T-cell (primary cell): ENCODE data around the gene ADAMTSL1. TPM values are rescaled to one million over a fixed set of nuclear protein-coding genes. Genes with fewer than 3 reads are reported as not detected.

Experiments used
- ATAC-seq, 4 experiments: fragments of 200-7000 bp in 3 of 4; fragments of 150-1000 bp in 1 of 4; cut with Tn5 transposase; replicated peaks in 1 of 4; 1 replicate in 3 of 4; 2 replicates in 1 of 4; pipeline ENCODE4 v1.10.0; 2021; ENCODE audit warnings: moderate library complexity in 3 of 4, mild to moderate bottlenecking in 2 of 4, moderate number of reproducible peaks in 1 of 4
- CTCF ChIA-PET, 2 donors: fragments of 300-600 bp; sonication (Branson Sonifier 250); formaldehyde crosslinking; loops; one replicate each; lab custom pipeline; 2022; ENCODE audit warnings: antibody characterized with exemption in 2 of 2; lab: Charles Lee
- POLR2A ChIA-PET, 2 donors: fragments of 300-600 bp; sonication (Branson Sonifier 250); formaldehyde crosslinking; loops; one replicate each; lab custom pipeline; 2022; ENCODE audit warnings: antibody characterized with exemption in 2 of 2; lab: Charles Lee
- DNase-seq, 35 experiments: peaks; one replicate each; pipeline versions ENCODE4 v3.0.0 to v3.0.0-alpha.2; 2013 to 2023
- H3K27ac ChIP-seq: one replicate; pipeline ENCODE4 v1.5.1; 2013; ENCODE audit warnings: low read length
- H3K27me3 ChIP-seq, 2 experiments: replicated peaks in 1 of 2; 1 replicate in 1 of 2; 2 replicates in 1 of 2; pipeline versions ENCODE4 v1.6.1 to v1.7.0; 2013; ENCODE audit warnings: low read length in 1 of 2, mixed read lengths in 1 of 2; ENCODE audit not compliant: control insufficient read depth in 2 of 2, insufficient read depth in 2 of 2; ENCODE audit errors: extremely low read depth in 1 of 2
- H3K36me3 ChIP-seq, 2 donors: 1 replicate in 1 of 2; 2 replicates in 1 of 2; pipeline versions ENCODE4 v1.6.1 to v1.7.0; 2013; ENCODE audit warnings: low read length in 1 of 2; ENCODE audit not compliant: control insufficient read depth in 2 of 2, insufficient read depth in 1 of 2; ENCODE audit errors: extremely low read depth in 1 of 2
- H3K4me1 ChIP-seq, 2 experiments: 1 replicate in 1 of 2; 2 replicates in 1 of 2; pipeline versions ENCODE4 v1.6.1 to v1.7.0; 2013; ENCODE audit warnings: low read length in 2 of 2, mixed read lengths in 1 of 2; ENCODE audit not compliant: insufficient read depth in 2 of 2, control insufficient read depth in 1 of 2; ENCODE audit errors: extremely low read depth in 1 of 2
- H3K4me3 ChIP-seq, 2 donors: 1 replicate in 1 of 2; 2 replicates in 1 of 2; pipeline versions ENCODE4 v1.5.1 to v1.7.0; 2013; ENCODE audit warnings: mild to moderate bottlenecking in 2 of 2, low read length in 1 of 2, moderate library complexity in 1 of 2; ENCODE audit not compliant: control insufficient read depth in 1 of 2; ENCODE audit errors: extremely low read depth in 1 of 2
- H3K9me3 ChIP-seq: 2 replicates; pipeline ENCODE4 v1.7.0; 2013
- H3K27ac Mint-ChIP-seq, 2 donors: one replicate each; pipeline ENCODE4 v1.8.0; 2020 to 2021; ENCODE audit warnings: mild to moderate bottlenecking in 2 of 2, mixed read lengths in 2 of 2
- H3K27me3 Mint-ChIP-seq, 2 donors: one replicate each; pipeline ENCODE4 v1.8.0; 2021 to 2022; ENCODE audit warnings: mixed read lengths in 2 of 2
- H3K36me3 Mint-ChIP-seq: one replicate; pipeline ENCODE4 v1.8.0; 2021; ENCODE audit warnings: mixed read lengths
- H3K4me1 Mint-ChIP-seq, 3 donors: one replicate each; pipeline ENCODE4 v1.8.0; 2020 to 2022; ENCODE audit warnings: mixed read lengths in 3 of 3, mild to moderate bottlenecking in 1 of 3
- H3K4me3 Mint-ChIP-seq, 3 donors: one replicate each; pipeline ENCODE4 v1.8.0; 2020 to 2022; ENCODE audit warnings: mild to moderate bottlenecking in 3 of 3, mixed read lengths in 3 of 3, moderate library complexity in 3 of 3
- H3K9me3 Mint-ChIP-seq, 3 donors: one replicate each; pipeline ENCODE4 v1.8.0; 2020 to 2022; ENCODE audit warnings: mixed read lengths in 3 of 3
- WGBS: methylation state at CpG from one replicate; pipeline ENCODE4 v1.1.5; 2013; ENCODE audit warnings: missing lambda C conversion rate; ENCODE audit not compliant: insufficient coverage; 5-methylcytosine and 5-hydroxymethylcytosine counted together
- total RNA-seq, 35 experiments: library from RNA in 6 of 35; stranded (reverse) in 6 of 35; fragments of 120-200 nt in 1 of 35; gene quantifications; one replicate each; pipeline versions ENCODE4 v1.2.1 to v1.2.4 and lab custom pipeline; 2013 to 2026

Gene ADAMTSL1
- total RNA-seq, 5 donors from 2014 or later (not counting 1 experiment from before 2014, with no cell fraction given), result 0.10 TPM; not detected in 4

DNA sequence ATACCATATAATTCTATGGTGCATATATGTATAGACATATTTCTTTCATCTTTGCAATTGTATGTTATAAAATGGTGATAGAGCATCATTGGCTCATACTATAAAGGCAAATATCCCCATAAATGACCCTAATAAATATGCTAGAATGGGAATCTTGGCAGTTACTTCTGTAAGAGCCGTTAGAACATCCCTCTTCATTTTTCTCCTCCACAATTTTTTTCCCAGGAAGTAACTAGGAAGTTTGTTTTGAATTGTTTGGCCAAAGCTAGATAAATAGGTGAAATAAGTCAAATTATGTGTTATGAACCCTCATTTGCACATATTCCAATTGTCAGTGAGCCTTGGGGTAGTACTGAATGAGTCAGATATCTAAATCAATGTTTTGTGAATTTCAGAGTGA, 209.9 kb downstream of the ADAMTSL1 start:
- H3K27ac Mint-ChIP-seq, result no peak overlapping the region
- no peak overlapping the region for H3K4me3 Mint-ChIP-seq

DNA sequence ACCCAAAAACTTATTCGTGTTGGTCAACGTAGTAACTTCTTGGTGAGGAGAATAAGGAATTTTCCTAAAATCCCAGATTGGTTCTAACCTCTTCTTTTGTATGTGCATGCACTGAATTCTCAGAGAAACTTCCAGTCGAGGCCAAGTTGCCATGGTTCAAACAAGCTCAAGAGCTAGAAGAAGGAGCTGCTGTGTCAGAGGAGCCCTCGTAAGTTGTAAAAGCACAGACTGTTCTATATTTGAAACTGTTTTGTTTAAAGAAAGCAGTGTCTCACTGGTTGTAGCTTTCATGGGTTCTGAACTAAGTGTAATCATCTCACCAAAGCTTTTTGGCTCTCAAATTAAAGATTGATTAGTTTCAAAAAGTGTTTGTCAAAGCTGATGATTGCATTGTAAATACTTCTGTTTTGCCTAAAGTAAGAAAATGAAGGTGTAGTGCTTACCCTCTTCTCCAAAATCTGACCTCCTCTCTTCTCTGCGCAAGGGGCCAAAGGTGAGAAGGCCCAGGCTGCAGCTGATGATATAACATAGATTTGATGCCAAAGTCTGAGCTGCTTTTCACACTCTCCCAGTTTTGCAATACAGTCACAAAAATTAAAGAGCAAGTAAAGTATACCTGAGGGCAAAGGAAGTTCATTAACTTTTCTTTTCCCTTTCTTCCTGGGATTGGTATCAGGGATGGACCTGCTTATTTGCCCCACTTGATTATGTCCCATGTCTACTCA, 210.8 kb downstream of the ADAMTSL1 start:
- no peak overlapping the region for H3K4me3 ChIP-seq
- no CpG with 5 or more reads among the region's 5 CpGs for WGBS
- no peaks in the 10 kb centered on the region for H3K9me3 ChIP-seq
- ATAC-seq, result no peak
- H3K27me3 Mint-ChIP-seq, result no peaks in the 10 kb centered on the region
- H3K27ac ChIP-seq, result no peak overlapping the region
- H3K4me3 Mint-ChIP-seq, result no peak overlapping the region
- no peaks in the 10 kb centered on the region for H3K9me3 Mint-ChIP-seq
- H3K27me3 ChIP-seq, result no peaks in the 10 kb centered on the region
- H3K4me1 Mint-ChIP-seq, result no peaks in the 10 kb centered on the region
- no peaks in the 10 kb centered on the region for H3K36me3 ChIP-seq
- DNase-seq, result no peak
- POLR2A ChIA-PET, result no interaction called here
- H3K27ac Mint-ChIP-seq, result no peak overlapping the region
- CTCF ChIA-PET, result no interaction called here
- no peaks in the 10 kb centered on the region for H3K4me1 ChIP-seq
- no peaks in the 10 kb centered on the region for H3K36me3 Mint-ChIP-seq

More for the DNA sequence above, 209.9 kb downstream of the ADAMTSL1 start:
- Mint-ChIP-seq H3K27me3 (no peaks in the 10 kb centered on the region), H3K36me3 (no peaks in the 10 kb centered on the region), H3K4me1 (no peaks in the 10 kb centered on the region), H3K9me3 (no peaks in the 10 kb centered on the region)
- no peak overlapping the region for H3K27ac ChIP-seq
- no peaks in the 10 kb centered on the region for H3K27me3 ChIP-seq
- DNase-seq, result no peak
- ATAC-seq, result no peak
- no peaks in the 10 kb centered on the region for H3K9me3 ChIP-seq
- no peaks in the 10 kb centered on the region for H3K4me1 ChIP-seq
- POLR2A ChIA-PET, result no interaction called here
- CTCF ChIA-PET, result no interaction called here
- H3K36me3 ChIP-seq, result no peaks in the 10 kb centered on the region
- no peak overlapping the region for H3K4me3 ChIP-seq
- WGBS, result no CpG with 5 or more reads among the region's 1 CpG

DNA sequence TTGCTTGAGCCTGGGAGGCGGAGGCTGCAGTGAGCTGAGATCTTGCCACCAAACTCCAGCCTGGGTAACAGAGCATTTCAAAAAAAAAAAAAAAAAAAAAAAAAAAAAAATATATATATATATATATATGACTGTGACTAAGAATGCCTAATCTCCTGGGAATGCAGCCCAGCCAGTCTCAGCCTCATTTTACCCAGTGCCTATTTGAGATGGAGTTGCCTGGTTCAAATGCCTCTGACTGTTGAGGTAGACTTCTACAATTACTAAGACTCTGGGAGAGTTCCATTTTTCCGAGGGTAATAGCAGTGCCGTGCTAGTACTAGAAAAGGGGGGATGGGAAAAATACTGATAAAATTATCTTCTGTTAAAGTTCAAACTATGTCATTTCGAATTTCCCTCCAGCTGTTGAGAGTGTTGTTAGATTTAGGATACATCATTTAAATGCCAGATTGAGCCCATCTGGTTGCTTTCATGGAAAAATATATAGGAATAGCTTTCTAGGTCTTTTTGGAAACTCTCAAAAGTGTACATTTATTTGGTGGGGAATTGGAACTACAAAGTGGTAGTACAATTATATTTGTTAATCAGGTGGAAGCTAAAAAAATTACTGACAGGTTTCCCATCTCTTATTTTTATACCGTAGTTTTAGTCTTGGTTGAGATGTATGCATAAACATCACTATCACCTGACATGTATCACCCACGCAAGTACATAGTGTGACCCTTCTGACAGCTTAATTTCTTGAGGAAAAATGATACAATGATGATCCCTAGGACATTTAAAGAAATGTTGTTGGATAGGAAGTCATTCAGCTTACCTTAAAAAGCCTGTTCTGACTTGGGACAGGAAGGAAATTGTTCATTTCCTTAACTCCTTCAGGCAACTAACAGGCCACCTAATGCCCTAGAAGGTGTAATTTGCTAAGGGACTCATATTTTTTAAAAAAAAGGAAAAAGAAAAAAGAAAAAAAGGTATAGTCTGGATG, 214.9 kb downstream of the ADAMTSL1 start:
- Histone ChIP-seq H3K27ac (no peak overlapping the region), H3K4me1 (no peaks in the 10 kb centered on the region), H3K4me3 (no peak overlapping the region), H3K36me3 (no peaks in the 10 kb centered on the region), H3K9me3 (no peaks in the 10 kb centered on the region), H3K27me3 (no peaks in the 10 kb centered on the region)
- no CpG with 5 or more reads among the region's 6 CpGs for WGBS
- Mint-ChIP-seq H3K27ac (no peak overlapping the region), H3K27me3 (no peaks in the 10 kb centered on the region), H3K9me3 (peaks cover 2 to 3% (median 3%) of the 10 kb centered on the region in 3 donors), H3K4me3 (no peak overlapping the region), H3K4me1 (no peaks in the 10 kb centered on the region), H3K36me3 (no peaks in the 10 kb centered on the region)
- DNase-seq (no peak), ATAC-seq (no peak)
- ChIA-PET POLR2A (no interaction called here), CTCF (no interaction called here)

DNA sequence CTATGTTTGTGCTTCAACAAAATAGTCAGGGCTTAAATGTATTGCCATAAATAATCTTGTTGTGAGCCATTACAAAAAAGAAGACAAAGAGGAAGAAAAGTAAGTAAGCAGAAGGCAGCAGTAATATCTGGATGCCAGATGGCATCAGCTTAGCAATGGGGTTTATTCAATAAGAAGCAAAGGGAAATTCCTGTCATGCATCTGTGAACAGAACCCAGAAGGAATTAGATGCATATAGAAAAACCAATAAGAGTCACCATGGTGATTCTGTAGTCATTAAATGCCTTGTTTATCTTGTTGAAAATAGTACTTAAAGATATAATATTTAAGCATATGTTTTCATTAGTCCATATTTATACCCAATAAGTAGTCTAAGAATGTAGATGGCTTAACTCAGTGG, 216.0 kb downstream of the ADAMTSL1 start:
- Mint-ChIP-seq H3K4me1 (no peaks in the 10 kb centered on the region), H3K4me3 (no peak overlapping the region), H3K9me3 (peaks cover 5 to 11% (median 9%) of the 10 kb centered on the region in 3 donors), H3K36me3 (no peaks in the 10 kb centered on the region), H3K27me3 (no peaks in the 10 kb centered on the region), H3K27ac (no peak overlapping the region)
- CTCF ChIA-PET, result no interaction called here
- no peaks in the 10 kb centered on the region for H3K36me3 ChIP-seq
- ATAC-seq, result no peak
- POLR2A ChIA-PET, result no interaction called here
- H3K4me1 ChIP-seq, result no peaks in the 10 kb centered on the region
- DNase-seq, result no peak
- H3K27ac ChIP-seq, result no peak overlapping the region
- no peak overlapping the region for H3K4me3 ChIP-seq
- no peaks in the 10 kb centered on the region for H3K9me3 ChIP-seq
- no peaks in the 10 kb centered on the region for H3K27me3 ChIP-seq

DNA sequence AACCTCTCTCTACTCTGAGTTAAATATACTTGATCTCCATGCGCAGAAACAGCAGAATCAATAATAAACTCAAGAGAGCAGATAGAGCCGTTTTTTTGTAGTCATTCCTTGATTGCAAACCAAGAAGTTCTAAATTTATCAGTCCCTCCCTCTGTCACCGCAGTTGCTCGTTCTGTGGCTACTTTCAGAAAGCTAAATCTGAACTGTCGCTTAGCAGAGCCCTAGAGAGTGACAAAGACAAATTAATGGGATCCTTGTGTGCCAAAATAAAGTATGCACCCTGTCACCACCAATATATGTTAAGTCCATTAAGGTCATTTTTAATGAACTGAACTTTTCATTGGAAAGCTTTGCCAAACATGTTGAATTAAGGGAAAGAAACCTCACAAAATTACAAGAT, 218.3 kb downstream of the ADAMTSL1 start:
- ATAC-seq (no peak), DNase-seq (no peak)
- H3K36me3 ChIP-seq, result no peaks in the 10 kb centered on the region
- H3K27me3 ChIP-seq, result no peaks in the 10 kb centered on the region
- H3K36me3 Mint-ChIP-seq, result no peaks in the 10 kb centered on the region
- no peak overlapping the region for H3K4me3 Mint-ChIP-seq
- POLR2A ChIA-PET, result no interaction called here
- H3K4me1 Mint-ChIP-seq, result no peaks in the 10 kb centered on the region
- no peaks in the 10 kb centered on the region for H3K27me3 Mint-ChIP-seq
- no peak overlapping the region for H3K4me3 ChIP-seq
- H3K4me1 ChIP-seq, result no peaks in the 10 kb centered on the region
- H3K27ac Mint-ChIP-seq, result no peak overlapping the region
- no peak overlapping the region for H3K27ac ChIP-seq
- peaks cover 15 to 17% (median 16%) of the 10 kb centered on the region in 3 donors for H3K9me3 Mint-ChIP-seq
- CTCF ChIA-PET, result no interaction called here
- 80% methylated on average over 2 of the region's 5 CpGs for WGBS
- H3K9me3 ChIP-seq, result no peaks in the 10 kb centered on the region

DNA sequence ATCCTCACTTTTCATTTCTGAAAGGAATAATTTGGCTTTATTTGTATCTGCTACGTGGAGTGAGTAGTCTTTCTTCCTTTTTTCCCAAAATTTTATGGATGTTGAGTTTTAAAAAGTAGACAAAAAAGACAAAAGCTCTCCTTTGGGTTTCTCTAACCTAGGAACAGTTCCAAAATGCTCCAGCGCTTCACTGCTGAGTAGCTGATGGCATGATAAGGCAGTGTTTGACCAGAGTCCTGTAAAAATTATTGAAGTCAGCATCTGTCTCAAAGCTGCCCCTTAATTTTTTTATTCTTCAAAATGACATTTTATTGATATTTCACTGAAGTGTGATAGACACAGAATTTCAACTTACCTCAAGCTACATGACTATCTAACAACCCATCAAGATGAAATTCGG, 219.0 kb downstream of the ADAMTSL1 start:
- no peaks in the 10 kb centered on the region for H3K27me3 Mint-ChIP-seq
- Histone ChIP-seq H3K4me1 (no peaks in the 10 kb centered on the region), H3K27me3 (no peaks in the 10 kb centered on the region), H3K27ac (no peak overlapping the region), H3K36me3 (no peaks in the 10 kb centered on the region), H3K4me3 (no peak overlapping the region), H3K9me3 (no peaks in the 10 kb centered on the region)
- no CpG with 5 or more reads among the region's 3 CpGs for WGBS
- no peak overlapping the region for H3K4me3 Mint-ChIP-seq
- H3K36me3 Mint-ChIP-seq, result no peaks in the 10 kb centered on the region
- H3K27ac Mint-ChIP-seq, result no peak overlapping the region
- no peak for DNase-seq
- no peak for ATAC-seq
- POLR2A ChIA-PET, result no interaction called here
- peaks cover 15 to 17% (median 16%) of the 10 kb centered on the region in 3 donors for H3K9me3 Mint-ChIP-seq
- no peaks in the 10 kb centered on the region for H3K4me1 Mint-ChIP-seq
- CTCF ChIA-PET, result no interaction called here
